Fibroblast of peridontal ligament (primary cell): ENCODE data around the gene KBTBD4.
A peak's percentile ranks its signal among the peaks of the same experiment; 100 is the strongest.

Source experiments
- DNase-seq: peaks from one replicate; pipeline ENCODE4 v3.0.0-alpha.2; 2010; ENCODE audit errors: extremely low read depth

KBTBD4 gene

GRCh38 chr11:47578524-47579494 is at the start of gene KBTBD4, which contains the start of gene NDUFS3:
Gene KBTBD4 (minus strand): TSS chr11:47578970. CDS start chr11:47578951, 19 bp downstream.
Gene NDUFS3 (plus strand): TSS chr11:47579074. CDS start chr11:47579092, 18 bp downstream.
- DNase-seq = peak; percentile 89

- DNase-seq = no peak
Observed at GRCh38 chr11:47628026-47628425, 49.3 kb upstream of the KBTBD4 start.

- no peak for DNase-seq
Observed at GRCh38 chr11:47626234-47626633, 47.5 kb upstream of the KBTBD4 start.

- no peak for DNase-seq
Observed at GRCh38 chr11:47620836-47621378, 42.1 kb upstream of the KBTBD4 start.

- DNase-seq = peak; percentile 84
Observed at GRCh38 chr11:47617417-47617809, 38.6 kb upstream of the KBTBD4 start.

- DNase-seq = peak; percentile 94
Observed at GRCh38 chr11:47616726-47617416, 38.1 kb upstream of the KBTBD4 start.

- DNase-seq = no peak
Observed at GRCh38 chr11:47615249-47615648, 36.5 kb upstream of the KBTBD4 start.

GRCh38 chr11:47611348-47611794 is 32.6 kb upstream of the KBTBD4 start:
- DNase-seq = no peak

- no peak for DNase-seq
Observed at GRCh38 chr11:47609675-47610074, 30.9 kb upstream of the KBTBD4 start.

- DNase-seq = peak; percentile 98
Observed at GRCh38 chr11:47607380-47607779, 28.6 kb upstream of the KBTBD4 start.

- DNase-seq = no peak
Observed at GRCh38 chr11:47606731-47607130, 28.0 kb upstream of the KBTBD4 start.

GRCh38 chr11:47605921-47606320 is 27.2 kb upstream of the KBTBD4 start:
- no peak for DNase-seq

GRCh38 chr11:47603295-47603694 is 24.5 kb upstream of the KBTBD4 start:
- DNase-seq = peak; percentile 48

- no peak for DNase-seq
Observed at GRCh38 chr11:47599902-47600301, 21.1 kb upstream of the KBTBD4 start.

- DNase-seq = no peak
Observed at GRCh38 chr11:47595967-47596366, 17.2 kb upstream of the KBTBD4 start.

- DNase-seq = no peak
Observed at GRCh38 chr11:47595029-47595428, 16.3 kb upstream of the KBTBD4 start.

- no peak for DNase-seq
Observed at GRCh38 chr11:47593934-47594855, 15.4 kb upstream of the KBTBD4 start, which contains the start of gene C1QTNF4. Gene C1QTNF4 (minus strand): TSS chr11:47594411. CDS start chr11:47590810, 3,601 bp downstream.

GRCh38 chr11:47593492-47593933 is 14.7 kb upstream of the KBTBD4 start:
- DNase-seq = no peak

- DNase-seq = no peak
Observed at GRCh38 chr11:47592970-47593369, 14.2 kb upstream of the KBTBD4 start.

- DNase-seq = no peak
Observed at GRCh38 chr11:47592251-47592650, 13.5 kb upstream of the KBTBD4 start.

- DNase-seq = no peak
Observed at GRCh38 chr11:47591764-47592163, 13.0 kb upstream of the KBTBD4 start.
